ENCODE data around the gene DPP10.

DPP10 gene

DNA sequence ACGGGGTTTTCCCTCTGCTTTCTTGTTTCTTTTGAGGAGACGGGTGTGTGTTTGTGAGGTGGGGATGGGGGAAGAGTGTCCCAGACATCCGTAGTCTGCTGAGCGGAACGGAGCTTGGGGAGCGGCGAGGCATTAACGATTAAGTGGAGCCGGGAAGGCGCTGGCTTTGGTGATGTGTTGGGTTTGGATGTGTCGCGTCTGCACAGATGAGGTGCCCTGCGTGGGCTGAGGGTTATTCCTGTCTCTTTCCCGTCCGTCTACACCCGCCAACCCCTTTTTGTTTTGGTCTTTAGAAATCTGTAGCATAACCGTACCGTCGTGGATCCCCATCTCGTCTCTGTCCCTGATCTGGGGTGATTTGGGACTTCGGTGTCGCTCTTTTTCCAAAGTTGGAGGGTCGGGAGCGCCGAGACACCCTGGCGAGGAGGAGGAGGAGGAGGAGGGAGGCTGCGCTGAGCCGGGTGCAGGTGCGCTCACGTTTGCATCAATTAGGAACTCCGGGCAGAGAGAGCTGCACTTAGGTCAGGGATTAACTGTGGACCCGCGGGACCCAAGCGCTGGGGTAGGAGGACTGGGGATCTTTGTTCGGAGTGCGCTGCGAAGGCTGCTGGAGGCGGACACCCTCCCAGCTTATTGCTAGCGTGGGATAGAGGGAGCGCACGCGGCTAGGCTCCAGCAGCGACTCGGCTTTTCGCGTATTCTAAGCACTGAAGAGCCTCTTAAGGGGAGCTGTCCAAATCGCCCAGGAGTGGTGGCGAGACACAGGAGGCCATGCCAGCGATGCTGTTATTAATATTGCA is 720.3 kb downstream of the DPP10 start:
- Histone ChIP-seq H3K27me3 (ENCODE audit: control insufficient read depth, insufficient read depth, low read length) (peaks cover 5% of the 10 kb centered on the region), H3K4me3 (ENCODE audit: low read length) (peak overlapping the region; percentile 46), H3K9ac (ENCODE audit: low read length) (no peak overlapping the region), H3K4me1 (ENCODE audit: control insufficient read depth, insufficient read depth, low read length) (no peaks in the 10 kb centered on the region), H3K36me3 (ENCODE audit: control insufficient read depth, insufficient read depth, low read length) (no peaks in the 10 kb centered on the region), H3K27ac (ENCODE audit: low read depth, low read length) (no peak overlapping the region)

DNA sequence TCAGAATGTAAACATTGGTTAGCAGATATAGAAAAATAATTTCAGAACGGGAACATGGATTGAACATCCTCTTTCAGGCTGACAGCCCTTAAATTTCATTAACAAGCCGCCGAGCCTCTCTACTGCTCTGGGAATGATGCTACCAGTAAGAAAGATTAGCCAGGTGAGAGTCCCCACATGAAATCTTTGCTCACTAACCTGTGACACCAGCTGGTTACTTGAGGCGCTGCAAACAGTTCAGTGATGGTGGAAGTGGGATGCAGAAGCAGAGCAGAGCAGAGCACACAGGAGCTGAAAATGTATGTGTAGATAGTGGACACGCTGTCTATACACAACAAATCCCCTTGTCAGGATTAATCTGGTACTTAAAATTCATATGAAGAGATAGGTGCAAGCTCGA is 721.1 kb downstream of the DPP10 start:
- Histone ChIP-seq H3K27me3 (ENCODE audit: control insufficient read depth, insufficient read depth, low read length) (peaks cover 5% of the 10 kb centered on the region), H3K36me3 (ENCODE audit: control insufficient read depth, insufficient read depth, low read length) (no peaks in the 10 kb centered on the region), H3K4me3 (ENCODE audit: low read length) (no peak overlapping the region), H3K27ac (ENCODE audit: low read depth, low read length) (no peak overlapping the region), H3K9ac (ENCODE audit: low read length) (no peak overlapping the region), H3K4me1 (ENCODE audit: control insufficient read depth, insufficient read depth, low read length) (no peaks in the 10 kb centered on the region)

DNA sequence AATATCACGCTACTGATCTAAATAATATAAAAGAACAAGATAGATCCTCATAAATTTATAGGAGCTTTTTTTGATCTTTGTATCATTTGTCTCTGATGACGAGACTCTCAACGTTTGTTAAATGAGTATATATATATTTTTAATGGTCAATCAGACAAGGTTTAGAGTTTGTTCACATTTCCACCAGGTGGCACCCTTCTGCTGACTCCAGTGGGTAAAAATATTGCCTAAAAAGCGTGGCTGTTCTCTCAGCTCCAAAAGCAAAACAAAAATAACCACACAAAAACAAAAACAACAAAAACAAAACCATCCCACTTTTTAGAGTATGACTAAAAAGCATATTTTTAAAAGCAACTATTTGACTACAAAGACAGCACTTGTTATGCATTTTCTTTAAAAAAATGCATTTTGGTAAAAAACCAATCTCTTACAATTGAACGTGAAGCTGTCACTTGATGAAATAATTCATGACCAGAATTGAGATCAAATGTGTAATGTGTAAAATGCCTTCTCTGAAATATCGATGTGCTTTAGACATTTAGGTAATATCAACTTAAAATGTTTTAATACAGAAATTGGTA is 723.2 kb downstream of the DPP10 start:
- Histone ChIP-seq H3K4me3 (ENCODE audit: low read length) (no peak overlapping the region), H3K9ac (ENCODE audit: low read length) (no peak overlapping the region), H3K27ac (ENCODE audit: low read depth, low read length) (no peak overlapping the region), H3K4me1 (ENCODE audit: control insufficient read depth, insufficient read depth, low read length) (no peaks in the 10 kb centered on the region), H3K36me3 (ENCODE audit: control insufficient read depth, insufficient read depth, low read length) (no peaks in the 10 kb centered on the region), H3K27me3 (ENCODE audit: control insufficient read depth, insufficient read depth, low read length) (peaks cover 5% of the 10 kb centered on the region)

DNA sequence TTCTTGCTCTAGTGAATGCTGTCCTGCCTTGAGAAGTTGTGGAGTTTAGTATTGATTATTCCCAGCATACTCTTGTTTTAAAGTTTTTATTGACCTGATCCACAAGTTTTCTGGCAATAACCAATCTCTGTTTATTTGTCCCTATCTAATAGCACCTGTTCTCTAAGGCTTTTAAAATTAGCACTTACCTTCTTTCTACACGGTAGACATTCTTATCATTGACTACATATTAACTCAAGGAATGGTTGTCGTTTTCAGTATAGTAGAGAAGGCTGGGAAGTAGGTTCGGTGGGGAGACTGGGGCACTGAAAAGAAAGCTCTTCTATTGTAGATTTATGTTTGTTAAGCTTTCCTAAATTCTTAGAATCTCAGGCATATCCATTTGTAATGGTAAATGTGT is 726.0 kb downstream of the DPP10 start:
- Histone ChIP-seq H3K4me1 (ENCODE audit: control insufficient read depth, insufficient read depth, low read length) (no peaks in the 10 kb centered on the region), H3K9ac (ENCODE audit: low read length) (no peak overlapping the region), H3K27ac (ENCODE audit: low read depth, low read length) (no peak overlapping the region), H3K36me3 (ENCODE audit: control insufficient read depth, insufficient read depth, low read length) (no peaks in the 10 kb centered on the region), H3K27me3 (ENCODE audit: control insufficient read depth, insufficient read depth, low read length) (no peaks in the 10 kb centered on the region), H3K4me3 (ENCODE audit: low read length) (no peak overlapping the region)

DNA sequence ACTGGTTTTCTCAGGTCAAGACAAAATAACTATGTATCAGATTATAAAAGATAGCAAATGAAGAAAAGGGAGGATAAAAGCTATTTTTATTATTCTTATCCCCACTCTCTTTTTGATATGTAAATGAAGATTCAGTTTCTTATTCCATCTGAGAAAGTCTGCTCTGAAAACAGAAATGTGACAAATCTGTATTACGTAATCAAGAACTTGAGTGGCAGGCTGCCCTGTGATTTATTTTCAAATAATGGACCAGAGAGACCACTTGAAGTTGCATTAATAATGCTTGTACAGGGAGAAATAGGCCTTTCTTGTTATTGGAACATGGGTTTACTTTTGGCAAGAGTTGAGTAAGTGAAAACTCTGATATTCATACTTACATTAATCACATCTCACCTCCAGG is 727.4 kb downstream of the DPP10 start:
- H3K36me3 ChIP-seq (ENCODE audit: control insufficient read depth, insufficient read depth, low read length) = no peaks in the 10 kb centered on the region
- no peaks in the 10 kb centered on the region for H3K27me3 ChIP-seq (ENCODE audit: control insufficient read depth, insufficient read depth, low read length)

DNA sequence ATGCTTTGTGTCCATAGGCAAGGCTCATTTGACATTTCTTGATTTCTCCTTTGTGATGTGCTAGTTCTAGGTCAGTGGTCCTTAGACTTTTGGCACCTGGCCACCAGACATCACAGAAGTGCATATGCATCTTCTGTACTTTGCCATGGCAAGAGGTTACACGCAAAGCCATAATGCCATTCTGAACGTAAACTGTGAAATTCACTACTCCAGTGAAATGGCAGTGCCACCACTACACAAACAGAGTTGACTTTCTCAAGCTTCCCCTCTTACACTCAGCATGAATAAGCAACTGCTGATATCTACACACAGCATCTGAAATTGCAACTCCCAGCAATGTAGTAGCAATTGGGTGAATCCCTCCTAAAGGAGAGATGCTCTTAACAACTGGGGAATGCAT is 729.3 kb downstream of the DPP10 start:
- Histone ChIP-seq H3K36me3 (ENCODE audit: control insufficient read depth, insufficient read depth, low read length) (no peaks in the 10 kb centered on the region), H3K4me1 (ENCODE audit: control insufficient read depth, insufficient read depth, low read length) (no peaks in the 10 kb centered on the region), H3K27me3 (ENCODE audit: control insufficient read depth, insufficient read depth, low read length) (no peaks in the 10 kb centered on the region), H3K4me3 (ENCODE audit: low read length) (no peak overlapping the region), H3K9ac (ENCODE audit: low read length) (no peak overlapping the region), H3K27ac (ENCODE audit: low read depth, low read length) (no peak overlapping the region)

More for the DNA sequence above, 727.4 kb downstream of the DPP10 start:
- no peak overlapping the region for H3K9ac ChIP-seq (ENCODE audit: low read length)
- H3K4me3 ChIP-seq (ENCODE audit: low read length) = no peak overlapping the region
- H3K27ac ChIP-seq (ENCODE audit: low read depth, low read length) = no peak overlapping the region
- H3K4me1 ChIP-seq (ENCODE audit: control insufficient read depth, insufficient read depth, low read length) = no peaks in the 10 kb centered on the region

DNA sequence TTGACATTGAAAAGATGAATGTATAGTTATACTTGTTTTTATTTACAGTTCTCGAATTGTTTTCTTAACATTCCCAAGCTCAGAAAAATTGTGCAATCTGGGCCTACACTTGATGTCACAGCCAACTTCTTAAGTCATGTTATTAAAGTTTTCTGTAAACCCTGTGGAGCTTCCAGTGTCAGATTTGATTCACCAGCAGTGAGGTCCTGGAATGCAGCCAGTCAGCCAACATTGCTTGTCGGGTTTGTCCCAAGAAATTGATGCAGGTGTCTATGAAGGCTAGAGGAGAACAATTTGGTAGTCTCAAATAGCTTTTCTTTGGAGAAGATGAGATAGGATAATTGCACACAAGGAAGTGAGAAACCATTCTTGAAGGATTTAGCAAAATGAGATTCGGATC is 732.2 kb downstream of the DPP10 start:
- Histone ChIP-seq H3K27ac (ENCODE audit: low read depth, low read length) (no peak overlapping the region), H3K4me1 (ENCODE audit: control insufficient read depth, insufficient read depth, low read length) (no peaks in the 10 kb centered on the region), H3K4me3 (ENCODE audit: low read length) (no peak overlapping the region), H3K27me3 (ENCODE audit: control insufficient read depth, insufficient read depth, low read length) (no peaks in the 10 kb centered on the region), H3K36me3 (ENCODE audit: control insufficient read depth, insufficient read depth, low read length) (no peaks in the 10 kb centered on the region), H3K9ac (ENCODE audit: low read length) (no peak overlapping the region)

DNA sequence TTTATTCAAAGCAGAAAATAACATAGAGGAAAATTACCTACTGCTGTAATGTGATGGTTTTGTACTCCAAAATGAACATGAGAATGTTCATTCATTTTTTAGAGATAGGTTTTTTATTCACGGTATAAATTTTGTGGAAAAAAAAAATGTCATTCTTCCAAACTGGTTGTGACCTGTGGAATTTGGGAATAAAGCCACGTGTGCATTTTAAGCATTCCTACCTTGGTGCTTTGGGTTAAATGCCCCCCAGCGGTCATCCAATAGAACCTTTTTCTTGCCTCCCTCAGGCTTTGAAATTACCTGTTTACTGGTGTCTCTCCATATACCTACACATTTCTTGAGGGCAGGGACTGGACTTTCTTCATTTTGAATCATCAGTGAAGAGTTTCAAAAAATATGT is 740.7 kb downstream of the DPP10 start:
- H3K36me3 ChIP-seq (ENCODE audit: control insufficient read depth, insufficient read depth, low read length) = no peaks in the 10 kb centered on the region
- no peak overlapping the region for H3K9ac ChIP-seq (ENCODE audit: low read length)
- no peak overlapping the region for H3K4me3 ChIP-seq (ENCODE audit: low read length)
- H3K27ac ChIP-seq (ENCODE audit: low read depth, low read length) = no peak overlapping the region
- H3K27me3 ChIP-seq (ENCODE audit: control insufficient read depth, insufficient read depth, low read length) = no peaks in the 10 kb centered on the region
- no peaks in the 10 kb centered on the region for H3K4me1 ChIP-seq (ENCODE audit: control insufficient read depth, insufficient read depth, low read length)

DNA sequence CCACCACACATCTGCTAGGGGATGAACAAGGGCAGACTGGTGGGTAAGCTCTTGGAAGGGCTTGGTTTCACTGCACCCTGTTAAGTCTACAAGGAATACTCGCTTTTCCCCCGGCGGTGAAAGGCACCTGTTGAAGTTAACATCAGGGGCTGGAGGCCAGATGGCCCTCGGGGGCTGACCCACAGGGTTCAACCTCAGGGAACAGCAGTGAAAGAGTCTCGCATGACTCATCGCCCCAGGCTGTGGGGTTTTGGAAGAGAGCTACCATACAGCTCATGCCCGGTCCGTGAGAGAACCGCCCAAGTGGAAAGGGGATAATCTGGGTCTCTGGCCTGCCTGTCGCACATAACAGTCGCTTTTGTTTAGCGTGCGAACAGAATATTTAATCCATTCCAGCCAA is 748.0 kb downstream of the DPP10 start:
- no peaks in the 10 kb centered on the region for H3K4me1 ChIP-seq (ENCODE audit: control insufficient read depth, insufficient read depth, low read length)
- H3K9ac ChIP-seq (ENCODE audit: low read length) = no peak overlapping the region
- no peaks in the 10 kb centered on the region for H3K27me3 ChIP-seq (ENCODE audit: control insufficient read depth, insufficient read depth, low read length)
- H3K27ac ChIP-seq (ENCODE audit: low read depth, low read length) = no peak overlapping the region
- no peak overlapping the region for H3K4me3 ChIP-seq (ENCODE audit: low read length)
- no peaks in the 10 kb centered on the region for H3K36me3 ChIP-seq (ENCODE audit: control insufficient read depth, insufficient read depth, low read length)

DNA sequence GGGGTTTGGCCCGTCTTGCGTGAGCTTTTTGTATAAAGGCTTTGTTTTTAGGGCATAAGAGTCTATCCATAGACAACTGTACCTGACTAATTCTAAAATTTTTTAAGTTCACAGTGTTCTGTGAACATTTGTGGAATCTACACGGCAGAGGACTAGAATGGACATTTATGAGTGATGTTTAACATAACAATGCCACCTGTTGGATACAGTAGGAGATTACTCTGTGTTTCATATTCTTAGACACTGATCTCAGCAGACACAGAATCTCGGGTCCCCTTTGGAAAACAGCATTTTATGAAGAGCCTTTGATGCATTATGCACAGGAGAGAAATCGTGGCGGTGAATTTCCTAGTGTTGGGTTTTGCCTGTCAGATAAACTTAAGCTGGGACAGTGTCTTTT is 752.2 kb downstream of the DPP10 start:
- no peaks in the 10 kb centered on the region for H3K27me3 ChIP-seq (ENCODE audit: control insufficient read depth, insufficient read depth, low read length)
- no peak overlapping the region for H3K4me3 ChIP-seq (ENCODE audit: low read length)
- H3K9ac ChIP-seq (ENCODE audit: low read length) = no peak overlapping the region
- no peak overlapping the region for H3K27ac ChIP-seq (ENCODE audit: low read depth, low read length)
- H3K36me3 ChIP-seq (ENCODE audit: control insufficient read depth, insufficient read depth, low read length) = no peaks in the 10 kb centered on the region
- H3K4me1 ChIP-seq (ENCODE audit: control insufficient read depth, insufficient read depth, low read length) = no peaks in the 10 kb centered on the region

DNA sequence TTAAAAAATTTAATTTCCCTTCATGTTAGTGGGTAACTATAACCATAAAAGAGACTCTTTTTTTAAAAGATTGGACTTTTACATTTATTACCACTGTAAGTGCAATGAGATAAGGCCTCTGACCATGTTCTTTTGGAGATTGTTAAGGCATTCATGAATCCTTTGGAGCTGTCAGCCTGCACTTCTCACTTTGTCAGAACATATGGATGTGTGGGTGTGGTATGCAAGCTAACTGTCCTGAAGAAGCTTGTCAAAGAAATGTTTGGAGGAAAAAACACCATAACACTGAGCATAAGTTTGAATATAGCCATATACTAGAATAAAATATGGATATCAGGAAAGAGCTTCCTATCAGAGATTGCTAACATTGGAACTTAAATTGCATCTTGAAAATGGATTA is 754.1 kb downstream of the DPP10 start:
- no peak overlapping the region for H3K4me3 ChIP-seq (ENCODE audit: low read length)

DNA sequence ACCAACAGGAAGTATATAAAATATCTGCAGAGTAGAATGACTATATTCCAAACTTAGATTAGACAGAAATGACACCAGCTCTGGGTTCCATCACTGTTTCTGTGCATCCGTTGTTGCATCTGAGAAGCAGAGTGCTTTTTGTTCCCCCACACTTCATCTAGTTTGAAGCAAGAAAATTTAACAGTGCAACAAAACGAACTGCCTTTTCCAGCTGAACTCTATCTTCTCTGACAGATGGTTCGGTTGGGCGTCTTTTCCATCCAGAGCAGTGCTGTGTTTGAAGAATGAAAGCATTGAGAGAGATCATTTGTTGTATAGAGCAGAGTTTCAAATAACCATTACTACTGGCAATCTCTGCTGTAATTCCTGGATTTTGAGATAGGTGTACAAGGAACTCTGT is 757.5 kb downstream of the DPP10 start:
- H3K36me3 ChIP-seq (ENCODE audit: control insufficient read depth, insufficient read depth, low read length) = no peaks in the 10 kb centered on the region
- H3K4me3 ChIP-seq (ENCODE audit: low read length) = no peak overlapping the region
- no peaks in the 10 kb centered on the region for H3K27me3 ChIP-seq (ENCODE audit: control insufficient read depth, insufficient read depth, low read length)
- no peaks in the 10 kb centered on the region for H3K4me1 ChIP-seq (ENCODE audit: control insufficient read depth, insufficient read depth, low read length)
- no peak overlapping the region for H3K9ac ChIP-seq (ENCODE audit: low read length)
- no peak overlapping the region for H3K27ac ChIP-seq (ENCODE audit: low read depth, low read length)

More for the DNA sequence above, 754.1 kb downstream of the DPP10 start:
- no peaks in the 10 kb centered on the region for H3K4me1 ChIP-seq (ENCODE audit: control insufficient read depth, insufficient read depth, low read length)
- no peak overlapping the region for H3K27ac ChIP-seq (ENCODE audit: low read depth, low read length)
- no peaks in the 10 kb centered on the region for H3K27me3 ChIP-seq (ENCODE audit: control insufficient read depth, insufficient read depth, low read length)
- H3K9ac ChIP-seq (ENCODE audit: low read length) = no peak overlapping the region
- no peaks in the 10 kb centered on the region for H3K36me3 ChIP-seq (ENCODE audit: control insufficient read depth, insufficient read depth, low read length)

DNA sequence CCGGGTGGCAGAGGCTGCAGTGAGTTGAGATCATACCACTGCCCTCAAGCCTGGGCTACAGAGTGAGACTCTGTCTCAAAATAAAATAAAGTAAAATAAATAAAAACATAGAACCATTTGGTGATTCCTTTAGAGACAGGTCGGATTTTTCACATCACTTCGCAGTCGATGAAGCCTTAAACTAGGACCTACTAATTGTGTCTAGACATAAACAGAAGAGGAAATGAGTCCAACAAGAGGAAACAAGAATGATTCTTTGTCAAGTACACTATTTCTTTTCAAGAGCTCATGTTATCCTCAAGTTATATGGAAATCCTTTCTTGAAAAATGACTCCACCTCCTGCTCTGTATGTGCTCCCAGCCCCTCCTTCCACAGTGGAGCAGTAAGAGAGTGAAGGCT is 758.9 kb downstream of the DPP10 start:
- no peak overlapping the region for H3K9ac ChIP-seq (ENCODE audit: low read length)
- no peaks in the 10 kb centered on the region for H3K27me3 ChIP-seq (ENCODE audit: control insufficient read depth, insufficient read depth, low read length)
- H3K27ac ChIP-seq (ENCODE audit: low read depth, low read length) = no peak overlapping the region
- H3K36me3 ChIP-seq (ENCODE audit: control insufficient read depth, insufficient read depth, low read length) = no peaks in the 10 kb centered on the region
- H3K4me3 ChIP-seq (ENCODE audit: low read length) = no peak overlapping the region
- H3K4me1 ChIP-seq (ENCODE audit: control insufficient read depth, insufficient read depth, low read length) = no peaks in the 10 kb centered on the region

Measured in rectal smooth muscle tissue (tissue), 1 donor.